Stimulated activated CD8-positive, alpha-beta memory T cell treated with anti-CD3 and anti-CD28 coated beads, Interleukin-2, amount 100 ng/mL, for 1 hour (primary cell): ENCODE results near the gene PIGS.
"Not testable (repeated sequence)": the region's sequence is repeated elsewhere in the genome, so short reads cannot be mapped to it uniquely, and the experiment has no call there.

Experiments used
- DNase-seq, 2 donors: peaks; one replicate each; pipeline ENCODE4 v3.0.0-alpha.2; 2020; ENCODE audit warnings: low read depth in 2 of 2

PIGS gene

GRCh38 chr17:28571361-28572122 lies at the start of gene PIGS:
Gene PIGS, minus strand, starts transcription at chr17:28571524. Its CDS starts 28 bp downstream, at chr17:28571496.
- DNase-seq: peak; percentile 75 to 84

GRCh38 chr17:28620010-28620409 lies 48.7 kb upstream of the PIGS start:
- no peak for DNase-seq

- DNase-seq: no peak
Measured at GRCh38 chr17:28618464-28618863, 47.1 kb upstream of the PIGS start.

- no peak for DNase-seq
Measured at GRCh38 chr17:28616281-28616680, 45.0 kb upstream of the PIGS start.

- no peak for DNase-seq
Measured at GRCh38 chr17:28615260-28615940, 44.1 kb upstream of the PIGS start.

GRCh38 chr17:28613931-28614381 lies 42.6 kb upstream of the PIGS start, which contains the start of gene RSKR:
Gene RSKR, minus strand, starts transcription at chr17:28614185. Its CDS starts 24 bp downstream, at chr17:28614161.
- no peak for DNase-seq

- DNase-seq: peak in 1 of 2 donors; percentile 10
Measured at GRCh38 chr17:28612936-28613872, 41.9 kb upstream of the PIGS start.

- DNase-seq: no peak
Measured at GRCh38 chr17:28612531-28612930, 41.2 kb upstream of the PIGS start.

GRCh38 chr17:28610376-28610775 lies 39.1 kb upstream of the PIGS start:
- no peak for DNase-seq

GRCh38 chr17:28604031-28604430 lies 32.7 kb upstream of the PIGS start:
- not testable (repeated sequence) for DNase-seq

GRCh38 chr17:28599311-28600184 lies 28.2 kb upstream of the PIGS start:
- peak; percentile 22 to 36 for DNase-seq

GRCh38 chr17:28598799-28599310 lies 27.5 kb upstream of the PIGS start, which contains the start of gene SPAG5:
Gene SPAG5, minus strand, starts transcription at chr17:28599025. Its CDS starts 79 bp downstream, at chr17:28598946.
- DNase-seq: peak; percentile 89 to 93

GRCh38 chr17:28598389-28598788 lies 27.1 kb upstream of the PIGS start:
- no peak for DNase-seq

- DNase-seq: no peak
Measured at GRCh38 chr17:28597606-28598383, 26.5 kb upstream of the PIGS start.

GRCh38 chr17:28592260-28592659 lies 20.9 kb upstream of the PIGS start:
- DNase-seq: no peak

GRCh38 chr17:28585851-28586250 lies 14.5 kb upstream of the PIGS start:
- no peak for DNase-seq

GRCh38 chr17:28584434-28584833 lies 13.1 kb upstream of the PIGS start:
- DNase-seq: no peak

- no peak for DNase-seq
Measured at GRCh38 chr17:28582513-28582912, 11.2 kb upstream of the PIGS start.

- DNase-seq: no peak
Measured at GRCh38 chr17:28580959-28581358, 9.6 kb upstream of the PIGS start.

- no peak for DNase-seq
Measured at GRCh38 chr17:28579526-28579925, 8.2 kb upstream of the PIGS start.
